A549 (cell line): ENCODE results near the gene OSTF1.

Source experiments
- HDAC2 ChIP-seq: fragments of 200-600 bp; sonication (generic); IDR thresholded peaks from 2 replicates; pipeline ENCODE4 v1.6.1; 2016
- POLR2A ChIP-seq: IDR thresholded peaks from 2 replicates; pipeline ENCODE4 v1.6.1; 2012; ENCODE audit warnings: mild to moderate bottlenecking, low read length
- RAD21 ChIP-seq, 2 experiments: fragments of >200 bp in 1 of 2; sonication (Bioruptor Twin) in 1 of 2; formaldehyde crosslinking in 1 of 2; IDR thresholded peaks in 1 of 2; conservative IDR thresholded peaks in 1 of 2; 2 replicates in 1 of 2; 3 replicates in 1 of 2; pipeline ENCODE4 v1.6.1; 2012 to 2018; ENCODE audit warnings: inconsistent platforms in 1 of 2
- SMC3 ChIP-seq: fragments of >200 bp; sonication (Bioruptor Twin); formaldehyde crosslinking; IDR thresholded peaks from 3 replicates; pipeline ENCODE4 v1.6.1; 2018; ENCODE audit warnings: inconsistent platforms
- TF ChIP-seq, protein P1 (sequence below): IDR thresholded peaks from 2 replicates; pipeline ENCODE4 v1.6.1; 2012

DNA sequence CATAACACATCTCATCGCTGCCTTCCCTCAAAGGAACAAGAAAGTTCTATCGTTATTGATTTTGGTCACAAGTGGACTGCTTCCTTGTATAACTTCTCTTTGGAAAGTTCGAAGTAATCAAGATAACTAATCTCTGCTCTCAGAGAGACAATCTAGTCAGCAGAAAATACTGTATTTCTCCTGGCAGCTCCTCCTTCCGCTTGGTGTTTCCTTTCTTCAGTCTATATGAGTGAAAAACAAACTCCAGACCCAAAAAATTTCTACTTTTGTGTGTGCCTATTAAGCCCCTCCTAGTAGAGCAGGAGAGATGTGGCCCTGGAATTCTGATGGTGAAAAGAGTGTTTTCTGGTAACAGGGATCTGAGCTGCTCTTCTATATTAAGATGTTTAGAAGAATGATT lies 24.5 kb downstream of the OSTF1 start:
- TF ChIP-seq SMC3 (no peak), RAD21 (conservative IDR thresholded peaks at IDR 0.05 in 1 of 2, IDR thresholded peaks at IDR 0.05 in 1 of 2) (no peak), POLR2A (no peak), HDAC2 (no peak)
- TF ChIP-seq, protein P1, sequence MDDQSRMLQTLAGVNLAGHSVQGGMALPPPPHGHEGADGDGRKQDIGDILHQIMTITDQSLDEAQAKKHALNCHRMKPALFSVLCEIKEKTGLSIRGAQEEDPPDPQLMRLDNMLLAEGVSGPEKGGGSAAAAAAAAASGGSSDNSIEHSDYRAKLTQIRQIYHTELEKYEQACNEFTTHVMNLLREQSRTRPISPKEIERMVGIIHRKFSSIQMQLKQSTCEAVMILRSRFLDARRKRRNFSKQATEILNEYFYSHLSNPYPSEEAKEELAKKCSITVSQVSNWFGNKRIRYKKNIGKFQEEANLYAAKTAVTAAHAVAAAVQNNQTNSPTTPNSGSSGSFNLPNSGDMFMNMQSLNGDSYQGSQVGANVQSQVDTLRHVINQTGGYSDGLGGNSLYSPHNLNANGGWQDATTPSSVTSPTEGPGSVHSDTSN, result no peak
